ENCODE data around the gene DPCD.

GRCh38 chr10:101597091-101597900 is 9.2 kb downstream of the DPCD start:
- no peak for TF ChIP-seq POLR2A (IDR thresholded peaks at IDR 0.05)
- TF ChIP-seq CTCF (IDR thresholded peaks at IDR 0.05), result no peak
- no peak for TF ChIP-seq POLR2AphosphoS5 (IDR thresholded peaks at IDR 0.05)
- TF ChIP-seq EP300 (IDR thresholded peaks at IDR 0.05; ENCODE audit: low read depth), result no peak
